PC-9 (cell line): ENCODE data around the gene SLC25A10.

Experiments used
- EZH2 ChIP-seq: fragments of 200-600 bp; sonication (generic); IDR thresholded peaks from 2 replicates; pipeline ENCODE4 v1.8.0; 2017; ENCODE audit warnings: antibody characterized with exemption, low read depth
- TF ChIP-seq, protein P1 (sequence below): fragments of 200-600 bp; sonication (generic); conservative IDR thresholded peaks from 2 replicates; pipeline ENCODE4 v1.6.1; 2017; ENCODE audit warnings: mixed run types, antibody characterized with exemption, mild to moderate bottlenecking, moderate library complexity

DNA sequence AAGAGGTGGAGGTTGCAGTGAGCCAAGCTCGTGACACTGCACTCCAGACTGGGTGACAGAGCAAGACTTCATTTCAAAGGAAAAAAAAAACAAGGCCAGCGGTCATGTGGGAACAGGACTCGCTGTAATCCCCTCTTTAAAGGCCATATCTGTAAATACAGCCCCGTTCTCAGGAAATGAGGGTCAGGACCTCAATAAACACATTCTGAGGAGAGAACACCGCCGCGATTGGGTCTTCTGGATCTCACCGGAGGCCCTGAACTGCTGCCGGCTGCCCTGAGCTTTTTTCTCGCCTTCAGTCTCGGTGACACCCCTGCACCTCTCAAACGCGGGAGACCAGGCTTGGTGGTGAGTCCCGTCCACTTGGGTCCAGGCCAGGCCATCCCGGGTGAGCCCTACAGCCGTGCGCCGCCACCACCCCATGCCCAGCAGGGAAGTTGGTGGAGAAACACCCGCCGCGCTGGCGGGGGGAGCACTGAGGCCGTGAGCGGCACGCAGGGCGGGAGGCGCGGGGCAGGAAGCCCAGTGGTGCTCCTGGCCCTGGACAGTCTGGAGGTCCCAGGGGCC, 28.4 kb downstream of the SLC25A10 start:
- TF ChIP-seq, protein P1, sequence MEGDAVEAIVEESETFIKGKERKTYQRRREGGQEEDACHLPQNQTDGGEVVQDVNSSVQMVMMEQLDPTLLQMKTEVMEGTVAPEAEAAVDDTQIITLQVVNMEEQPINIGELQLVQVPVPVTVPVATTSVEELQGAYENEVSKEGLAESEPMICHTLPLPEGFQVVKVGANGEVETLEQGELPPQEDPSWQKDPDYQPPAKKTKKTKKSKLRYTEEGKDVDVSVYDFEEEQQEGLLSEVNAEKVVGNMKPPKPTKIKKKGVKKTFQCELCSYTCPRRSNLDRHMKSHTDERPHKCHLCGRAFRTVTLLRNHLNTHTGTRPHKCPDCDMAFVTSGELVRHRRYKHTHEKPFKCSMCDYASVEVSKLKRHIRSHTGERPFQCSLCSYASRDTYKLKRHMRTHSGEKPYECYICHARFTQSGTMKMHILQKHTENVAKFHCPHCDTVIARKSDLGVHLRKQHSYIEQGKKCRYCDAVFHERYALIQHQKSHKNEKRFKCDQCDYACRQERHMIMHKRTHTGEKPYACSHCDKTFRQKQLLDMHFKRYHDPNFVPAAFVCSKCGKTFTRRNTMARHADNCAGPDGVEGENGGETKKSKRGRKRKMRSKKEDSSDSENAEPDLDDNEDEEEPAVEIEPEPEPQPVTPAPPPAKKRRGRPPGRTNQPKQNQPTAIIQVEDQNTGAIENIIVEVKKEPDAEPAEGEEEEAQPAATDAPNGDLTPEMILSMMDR: no peak
- TF ChIP-seq EZH2: no peak
